ENCODE measurements around the gene LAMA2.
"Not testable (repeated sequence)": the region's sequence is repeated elsewhere in the genome, so short reads cannot be mapped to it uniquely, and the experiment has no call there.

LAMA2 gene

GRCh38 chr6:129124347-129124746, 241.4 kb downstream of the LAMA2 start:
- DNase-seq (ENCODE audit: low spot score), result no peak

GRCh38 chr6:129130106-129130505, 247.2 kb downstream of the LAMA2 start:
- DNase-seq (ENCODE audit: low spot score), result no peak

GRCh38 chr6:129130959-129131681, 248.2 kb downstream of the LAMA2 start:
- no peak for DNase-seq (ENCODE audit: low spot score)

GRCh38 chr6:129133770-129134192, 250.8 kb downstream of the LAMA2 start:
- DNase-seq (ENCODE audit: low spot score), result no peak

GRCh38 chr6:129134535-129134934, 251.6 kb downstream of the LAMA2 start:
- DNase-seq (ENCODE audit: low spot score), result no peak

- DNase-seq (ENCODE audit: low spot score), result no peak
Observed at GRCh38 chr6:129135451-129135850, 252.5 kb downstream of the LAMA2 start.

DNA sequence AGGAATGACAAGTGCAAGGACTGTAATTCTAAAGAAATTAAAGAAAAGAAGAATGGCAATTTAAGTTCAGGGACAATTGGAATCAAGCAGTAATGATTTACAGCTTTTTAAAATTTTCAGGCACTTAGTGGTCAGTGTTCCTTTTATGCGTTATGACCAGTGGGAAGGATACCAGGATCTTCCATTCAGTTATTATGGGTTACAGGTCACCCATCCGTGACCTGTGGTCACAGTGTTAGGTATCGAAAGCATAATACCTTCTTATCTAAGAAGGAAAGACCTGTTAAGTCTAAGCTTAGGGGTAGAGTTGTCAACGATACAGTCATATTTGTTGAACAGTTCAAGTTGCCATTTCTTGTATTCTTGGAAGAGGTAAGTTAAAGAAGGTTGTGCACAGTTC, 253.8 kb downstream of the LAMA2 start:
- DNase-seq (ENCODE audit: low spot score), result no peak

- no peak for DNase-seq (ENCODE audit: low spot score)
Observed at GRCh38 chr6:129138739-129139405, 255.9 kb downstream of the LAMA2 start.

GRCh38 chr6:129140526-129140925, 257.6 kb downstream of the LAMA2 start:
- DNase-seq (ENCODE audit: low spot score), result no peak

DNA sequence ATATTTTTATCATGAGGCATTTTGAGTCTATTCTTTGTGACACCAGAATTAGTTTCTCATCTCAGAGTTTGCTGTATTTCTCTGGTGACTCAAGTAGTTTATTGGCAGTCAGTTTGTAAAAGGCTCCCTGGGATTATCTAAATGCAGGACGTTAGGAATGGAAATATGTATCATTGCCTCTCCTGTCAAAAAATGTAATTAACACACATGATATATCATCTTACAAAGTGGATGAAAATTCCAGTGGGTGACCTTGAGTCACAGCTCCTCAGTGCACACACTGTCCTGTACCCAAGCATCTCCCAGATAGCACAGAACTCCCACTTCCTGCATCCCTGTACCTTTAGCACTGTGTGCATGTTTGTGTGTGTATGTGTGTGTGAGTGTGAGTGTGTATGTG, 258.6 kb downstream of the LAMA2 start:
- DNase-seq (ENCODE audit: low spot score), result no peak

GRCh38 chr6:129146902-129147301, 264.0 kb downstream of the LAMA2 start:
- DNase-seq (ENCODE audit: low spot score), result no peak

GRCh38 chr6:129150507-129150906, 267.6 kb downstream of the LAMA2 start:
- DNase-seq (ENCODE audit: low spot score), result no peak

GRCh38 chr6:129153257-129153656, 270.3 kb downstream of the LAMA2 start:
- no peak for DNase-seq (ENCODE audit: low spot score)

DNA sequence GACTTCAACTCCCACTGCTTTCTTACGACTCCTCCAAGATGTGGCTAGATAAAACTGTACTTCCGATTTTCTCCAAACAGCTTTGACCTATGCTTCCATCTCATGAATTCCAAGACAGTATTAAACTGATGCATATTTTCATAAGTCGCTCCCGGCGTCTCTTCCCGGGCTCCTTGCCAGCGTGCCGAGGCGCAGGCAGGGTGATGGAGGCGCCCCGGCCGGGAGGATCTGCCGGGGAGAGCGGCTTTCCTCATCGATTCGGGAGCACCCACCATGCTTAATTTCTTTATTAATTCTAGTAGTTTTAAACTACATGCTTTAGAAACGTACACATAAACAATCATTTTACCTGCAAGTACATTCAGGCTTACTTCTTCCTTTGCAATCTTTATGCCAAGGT, 276.3 kb downstream of the LAMA2 start:
- DNase-seq (ENCODE audit: low spot score), result not testable (repeated sequence)

GRCh38 chr6:129162605-129163004, 279.7 kb downstream of the LAMA2 start:
- no peak for DNase-seq (ENCODE audit: low spot score)

GRCh38 chr6:129163551-129163950, 280.6 kb downstream of the LAMA2 start:
- DNase-seq (ENCODE audit: low spot score), result no peak

DNA sequence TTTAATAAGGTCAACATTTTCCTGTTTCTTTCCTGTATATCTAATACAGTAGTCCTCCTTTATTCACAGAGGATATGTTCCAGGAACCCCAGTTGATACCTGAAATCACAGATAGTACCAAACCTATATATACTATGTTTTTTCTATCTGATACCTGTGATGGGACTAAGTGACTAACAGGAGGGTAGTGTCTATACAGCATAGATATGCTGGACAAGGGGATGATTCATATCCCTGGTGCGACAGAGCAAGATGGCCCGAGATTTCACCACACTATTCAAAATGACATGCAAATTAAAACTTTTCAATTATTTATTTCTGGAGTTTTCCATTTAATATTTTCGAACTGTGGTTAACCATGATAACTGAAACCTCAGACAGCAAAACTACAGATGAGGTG, 281.1 kb downstream of the LAMA2 start:
- DNase-seq (ENCODE audit: low spot score), result no peak

GRCh38 chr6:129172279-129172995, 289.5 kb downstream of the LAMA2 start:
- not testable (repeated sequence) for DNase-seq (ENCODE audit: low spot score)

- no peak for DNase-seq (ENCODE audit: low spot score)
Observed at GRCh38 chr6:129175066-129175465, 292.1 kb downstream of the LAMA2 start.

DNA sequence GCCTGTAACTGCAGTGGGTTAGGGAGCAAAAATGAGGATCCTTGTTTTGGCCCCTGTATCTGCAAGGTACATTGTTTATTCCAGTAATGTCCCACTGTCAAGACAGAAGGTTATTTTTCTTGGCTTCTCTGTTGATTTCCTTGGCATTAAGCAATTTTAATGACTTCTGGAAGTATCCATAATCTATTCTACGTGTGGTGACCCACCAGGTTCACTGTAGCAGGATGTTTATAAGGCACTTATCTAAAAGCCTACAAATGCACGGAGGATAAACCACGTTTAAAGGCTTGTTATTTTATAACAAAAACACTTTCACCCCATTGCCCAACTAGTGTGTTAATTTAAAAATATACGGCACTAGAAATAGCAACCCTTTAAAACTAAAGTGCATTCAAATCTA, 294.9 kb downstream of the LAMA2 start:
- DNase-seq (ENCODE audit: low spot score), result no peak

GRCh38 chr6:129179283-129179682, 296.3 kb downstream of the LAMA2 start:
- no peak for DNase-seq (ENCODE audit: low spot score)

DNA sequence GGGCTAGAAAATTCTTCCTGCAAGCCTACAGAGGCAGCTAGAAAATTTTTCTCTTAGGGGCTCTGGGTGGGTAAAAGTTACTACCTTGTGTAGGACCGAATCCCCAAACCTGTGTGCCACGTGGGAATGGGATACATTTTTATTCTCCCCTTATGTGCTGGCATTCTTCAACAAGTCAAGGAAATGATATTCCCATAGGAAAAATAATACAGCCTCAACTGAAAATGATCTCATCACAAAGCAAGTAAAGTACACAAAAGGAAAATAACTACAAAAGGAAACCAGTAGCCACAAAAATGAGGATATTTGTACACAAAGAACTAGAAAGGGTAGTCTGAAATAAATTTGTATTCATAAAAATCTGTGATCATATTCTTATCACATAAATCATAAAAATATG, 298.1 kb downstream of the LAMA2 start:
- no peak for DNase-seq (ENCODE audit: low spot score)

GRCh38 chr6:129183187-129183591, 300.3 kb downstream of the LAMA2 start:
- DNase-seq (ENCODE audit: low spot score), result no peak

Measured in CD4-positive, alpha-beta T cell treated with Interleukin-6 at 100 ng/mL for 8 hours (primary cell).